ENCODE results near the gene DOK5.

The DOK5 gene

GRCh38 chr20:54661265-54661664 is 185.9 kb downstream of the DOK5 start:
- no peak overlapping the region for H3K4me3 ChIP-seq (ENCODE audit: low read length)
- no peak for DNase-seq (ENCODE audit: low read depth, low spot score)

- no peak for DNase-seq (ENCODE audit: low read depth, low spot score)
Measured at GRCh38 chr20:54661880-54662465, 186.6 kb downstream of the DOK5 start.

GRCh38 chr20:54665812-54666211 is 190.4 kb downstream of the DOK5 start:
- no peak for DNase-seq (ENCODE audit: low read depth, low spot score)
- no peak overlapping the region for H3K4me3 ChIP-seq (ENCODE audit: low read length)

More at GRCh38 chr20:54661880-54662465, 186.6 kb downstream of the DOK5 start:
- no peak overlapping the region for H3K4me3 ChIP-seq (ENCODE audit: low read length)

- DNase-seq (ENCODE audit: low read depth, low spot score): peak; percentile 9
- H3K4me3 ChIP-seq (ENCODE audit: low read length): no peak overlapping the region
Measured at GRCh38 chr20:54668271-54669039, 193.1 kb downstream of the DOK5 start.

GRCh38 chr20:54669040-54669363 is 193.6 kb downstream of the DOK5 start:
- DNase-seq (ENCODE audit: low read depth, low spot score): no peak
- no peak overlapping the region for H3K4me3 ChIP-seq (ENCODE audit: low read length)

- no peak overlapping the region for H3K4me3 ChIP-seq (ENCODE audit: low read length)
- no peak for DNase-seq (ENCODE audit: low read depth, low spot score)
Measured at GRCh38 chr20:54678253-54678652, 202.9 kb downstream of the DOK5 start.

- DNase-seq (ENCODE audit: low read depth, low spot score): no peak
- no peak overlapping the region for H3K4me3 ChIP-seq (ENCODE audit: low read length)
Measured at GRCh38 chr20:54680439-54680838, 205.0 kb downstream of the DOK5 start.

GRCh38 chr20:54680872-54681619 is 205.7 kb downstream of the DOK5 start:
- H3K4me3 ChIP-seq (ENCODE audit: low read length): no peak overlapping the region
- DNase-seq (ENCODE audit: low read depth, low spot score): peak; percentile 24

- no peak for DNase-seq (ENCODE audit: low read depth, low spot score)
- H3K4me3 ChIP-seq (ENCODE audit: low read length): no peak overlapping the region
Measured at GRCh38 chr20:54681869-54682268, 206.5 kb downstream of the DOK5 start.

- H3K4me3 ChIP-seq (ENCODE audit: low read length): no peak overlapping the region
- DNase-seq (ENCODE audit: low read depth, low spot score): no peak
Measured at GRCh38 chr20:54688476-54688875, 213.1 kb downstream of the DOK5 start.

GRCh38 chr20:54690323-54690722 is 214.9 kb downstream of the DOK5 start:
- DNase-seq (ENCODE audit: low read depth, low spot score): no peak
- no peak overlapping the region for H3K4me3 ChIP-seq (ENCODE audit: low read length)

GRCh38 chr20:54691327-54691726 is 215.9 kb downstream of the DOK5 start:
- H3K4me3 ChIP-seq (ENCODE audit: low read length): no peak overlapping the region
- DNase-seq (ENCODE audit: low read depth, low spot score): no peak

GRCh38 chr20:54692168-54692887 is 216.9 kb downstream of the DOK5 start:
- no peak overlapping the region for H3K4me3 ChIP-seq (ENCODE audit: low read length)
- no peak for DNase-seq (ENCODE audit: low read depth, low spot score)

GRCh38 chr20:54694516-54694915 is 219.1 kb downstream of the DOK5 start:
- H3K4me3 ChIP-seq (ENCODE audit: low read length): no peak overlapping the region
- DNase-seq (ENCODE audit: low read depth, low spot score): no peak

- H3K4me3 ChIP-seq (ENCODE audit: low read length): no peak overlapping the region
- DNase-seq (ENCODE audit: low read depth, low spot score): no peak
Measured at GRCh38 chr20:54698373-54698772, 223.0 kb downstream of the DOK5 start.

All from Jurkat, Clone E6-1 (cell line).